ENCODE data around the gene LYPD5.

- no peak for TF ChIP-seq CTCF (IDR thresholded peaks at IDR 0.05)
- no peak for TF ChIP-seq USF2 (CRISPR knock-in tag; IDR thresholded peaks at IDR 0.05)
- TF ChIP-seq KAT7 (CRISPR knock-in tag; IDR thresholded peaks at IDR 0.05; ENCODE audit: borderline replicate concordance) = no peak
- no peak for TF ChIP-seq MYBL2 (CRISPR knock-in tag; IDR thresholded peaks at IDR 0.05)
- no peak for TF ChIP-seq TEAD4 (CRISPR knock-in tag; IDR thresholded peaks at IDR 0.05)
- TF ChIP-seq NFYB (CRISPR knock-in tag; conservative IDR thresholded peaks at IDR 0.05; ENCODE audit: low read depth) = no peak
- TF ChIP-seq E2F1 (CRISPR knock-in tag; IDR thresholded peaks at IDR 0.05) = no peak
- no peak for TF ChIP-seq ARID4B (CRISPR knock-in tag; IDR thresholded peaks at IDR 0.05; ENCODE audit: borderline replicate concordance)
- TF ChIP-seq ZNF281 (CRISPR knock-in tag; IDR thresholded peaks at IDR 0.05) = no peak
Measured at GRCh38 chr19:43763473-43763939, 38.7 kb downstream of the LYPD5 start.

All from WTC11 (cell line).